Measurements from ENCODE around the gene TIGD2.

Gene TIGD2

GRCh38 chr4:89164400-89164799, 53.1 kb downstream of the TIGD2 start:
- DNase-seq = no peak
